ENCODE data around the gene LRIT3.
A peak's percentile ranks its signal among the peaks of the same experiment; 100 is the strongest.
"Not testable (repeated sequence)": the region's sequence is repeated elsewhere in the genome, so short reads cannot be mapped to it uniquely, and the experiment has no call there.

The LRIT3 gene

DNA sequence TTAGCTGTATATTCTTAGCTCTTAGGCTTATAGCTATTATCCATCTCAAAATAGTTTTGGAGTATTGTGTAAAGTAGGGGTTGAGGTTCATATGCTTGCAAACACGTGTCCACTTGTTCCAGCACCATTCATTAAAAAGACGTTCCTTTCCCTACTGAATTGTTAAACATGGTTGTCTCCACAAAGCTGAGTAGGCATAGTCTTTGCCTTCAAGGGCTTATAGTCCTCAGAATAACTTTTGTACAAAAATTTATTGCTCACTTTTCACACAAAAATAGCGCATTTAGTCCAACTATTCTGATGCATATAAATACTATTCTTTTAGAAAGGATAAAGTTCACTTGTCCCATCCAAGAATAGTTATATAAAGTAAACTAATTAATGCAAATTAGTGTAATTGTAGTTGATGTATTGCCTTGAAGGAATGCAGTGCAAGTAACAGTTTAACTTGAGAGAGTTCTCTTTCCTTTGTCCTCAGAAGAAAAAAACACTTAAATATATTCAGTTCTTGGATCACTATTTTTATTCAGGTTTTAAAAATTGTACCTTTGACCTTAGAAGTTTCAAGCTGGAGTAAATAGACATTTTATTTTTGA, 14.1 kb downstream of the LRIT3 start:
- TF ChIP-seq JUND (IDR thresholded peaks at IDR 0.05; ENCODE audit: low read depth) = no peak
- DNase-seq (ENCODE audit: low read depth in 1 of 2, low spot score in 1 of 2) = no peak
- in situ Hi-C loops (cut with HindIII; ENCODE audit: low pct_unique_long_range_greater_than_20kb, low sequenced_read_pairs) = no loop called here

DNA sequence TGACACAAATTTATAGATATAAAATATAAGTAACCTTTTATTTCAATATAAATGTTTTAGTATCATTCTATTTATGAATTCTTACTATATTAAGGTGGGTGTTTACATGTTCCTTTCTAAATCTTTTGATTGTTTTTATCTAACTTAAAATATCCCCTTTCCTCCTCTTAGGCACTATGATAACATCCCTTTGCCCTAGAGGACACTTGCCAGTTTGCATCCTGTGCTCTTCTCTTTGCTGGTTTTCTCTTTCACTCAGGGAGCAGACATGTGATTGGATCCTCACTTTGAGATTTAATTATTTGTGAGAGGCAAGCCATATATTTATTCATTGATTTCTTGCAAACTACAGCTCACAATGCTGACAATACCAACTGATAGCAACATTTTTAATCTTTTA, 16.2 kb downstream of the LRIT3 start:
- in situ Hi-C loops (cut with HindIII; ENCODE audit: low pct_unique_long_range_greater_than_20kb, low sequenced_read_pairs) = no loop called here
- no peak for TF ChIP-seq JUND (IDR thresholded peaks at IDR 0.05; ENCODE audit: low read depth)
- DNase-seq (ENCODE audit: low read depth in 1 of 2, low spot score in 1 of 2) = no peak

GRCh38 chr4:109870061-109870460, 22.2 kb downstream of the LRIT3 start:
- no peak for DNase-seq (ENCODE audit: low read depth in 1 of 2, low spot score in 1 of 2)
- in situ Hi-C loops (cut with HindIII; ENCODE audit: low pct_unique_long_range_greater_than_20kb, low sequenced_read_pairs) = no loop called here

GRCh38 chr4:109872065-109872464, 24.2 kb downstream of the LRIT3 start:
- TF ChIP-seq JUND (IDR thresholded peaks at IDR 0.05; ENCODE audit: low read depth) = no peak
- no peak for DNase-seq (ENCODE audit: low read depth in 1 of 2, low spot score in 1 of 2)
- in situ Hi-C loops (cut with HindIII; ENCODE audit: low pct_unique_long_range_greater_than_20kb, low sequenced_read_pairs) = no loop called here

More at GRCh38 chr4:109870061-109870460, 22.2 kb downstream of the LRIT3 start:
- no peak for TF ChIP-seq JUND (IDR thresholded peaks at IDR 0.05; ENCODE audit: low read depth)

- in situ Hi-C loops (cut with HindIII; ENCODE audit: low pct_unique_long_range_greater_than_20kb, low sequenced_read_pairs) = no loop called here
- no peak for TF ChIP-seq JUND (IDR thresholded peaks at IDR 0.05; ENCODE audit: low read depth)
- DNase-seq (ENCODE audit: low read depth in 1 of 2, low spot score in 1 of 2) = no peak
These were observed 25.2 kb downstream of the LRIT3 start for GRCh38 chr4:109872950-109873656.

DNA sequence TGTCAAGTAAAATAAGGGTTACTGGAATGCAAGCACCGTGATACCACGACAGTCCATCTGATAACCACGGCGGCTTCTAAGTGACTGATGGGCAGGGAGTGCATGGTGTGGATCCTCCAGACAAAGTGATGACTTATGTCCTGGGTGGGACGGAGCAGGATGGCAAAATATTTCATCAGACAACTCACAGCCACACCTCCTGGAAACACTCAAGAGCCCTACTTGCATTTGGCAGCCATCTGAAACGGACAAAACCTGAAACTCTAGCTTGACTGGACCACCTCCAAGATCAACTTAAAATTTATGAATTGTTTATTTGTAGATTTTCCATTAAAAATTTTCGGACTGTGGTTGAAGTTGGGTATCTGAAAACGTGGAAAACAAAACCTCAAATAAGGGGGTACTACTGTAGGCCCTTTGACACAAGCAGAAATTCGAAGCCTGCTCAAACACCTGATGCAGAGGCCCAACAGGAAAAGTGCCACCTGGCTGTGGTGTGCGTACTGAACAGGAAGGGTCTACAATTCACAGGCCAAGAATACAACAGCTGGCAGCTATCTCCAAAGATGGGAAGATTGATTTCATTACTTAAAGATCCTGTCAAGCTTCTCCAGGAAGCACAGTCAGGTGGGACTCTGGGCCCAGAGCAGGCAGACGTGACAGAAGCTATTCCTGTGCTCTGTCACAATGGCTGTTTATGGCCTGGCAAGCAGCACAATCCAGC, 26.0 kb downstream of the LRIT3 start:
- no peak for TF ChIP-seq JUND (IDR thresholded peaks at IDR 0.05; ENCODE audit: low read depth)
- DNase-seq (ENCODE audit: low read depth in 1 of 2, low spot score in 1 of 2) = peak in 1 of 2 experiments; percentile 44
- in situ Hi-C loops (cut with HindIII; ENCODE audit: low pct_unique_long_range_greater_than_20kb, low sequenced_read_pairs) = no loop called here

GRCh38 chr4:109875106-109875505, 27.2 kb downstream of the LRIT3 start:
- no peak for DNase-seq (ENCODE audit: low read depth in 1 of 2, low spot score in 1 of 2)
- in situ Hi-C loops (cut with HindIII; ENCODE audit: low pct_unique_long_range_greater_than_20kb, low sequenced_read_pairs) = no loop called here
- no peak for TF ChIP-seq JUND (IDR thresholded peaks at IDR 0.05; ENCODE audit: low read depth)

- in situ Hi-C loops (cut with HindIII; ENCODE audit: low pct_unique_long_range_greater_than_20kb, low sequenced_read_pairs) = not testable (repeated sequence)
These were observed 27.6 kb downstream of the LRIT3 start for GRCh38 chr4:109875553-109875952.

GRCh38 chr4:109876634-109877265, 28.8 kb downstream of the LRIT3 start:
- DNase-seq (ENCODE audit: low read depth in 1 of 2, low spot score in 1 of 2) = no peak
- in situ Hi-C loops (cut with HindIII; ENCODE audit: low pct_unique_long_range_greater_than_20kb, low sequenced_read_pairs) = no loop called here
- TF ChIP-seq JUND (IDR thresholded peaks at IDR 0.05; ENCODE audit: low read depth) = no peak

More at GRCh38 chr4:109875553-109875952, 27.6 kb downstream of the LRIT3 start:
- DNase-seq (ENCODE audit: low read depth in 1 of 2, low spot score in 1 of 2) = not testable (repeated sequence)

- in situ Hi-C loops (cut with HindIII; ENCODE audit: low pct_unique_long_range_greater_than_20kb, low sequenced_read_pairs) = no loop called here
- TF ChIP-seq JUND (IDR thresholded peaks at IDR 0.05; ENCODE audit: low read depth) = no peak
- DNase-seq (ENCODE audit: low read depth in 1 of 2, low spot score in 1 of 2) = no peak
These were observed 29.5 kb downstream of the LRIT3 start for GRCh38 chr4:109877400-109877799.

DNA sequence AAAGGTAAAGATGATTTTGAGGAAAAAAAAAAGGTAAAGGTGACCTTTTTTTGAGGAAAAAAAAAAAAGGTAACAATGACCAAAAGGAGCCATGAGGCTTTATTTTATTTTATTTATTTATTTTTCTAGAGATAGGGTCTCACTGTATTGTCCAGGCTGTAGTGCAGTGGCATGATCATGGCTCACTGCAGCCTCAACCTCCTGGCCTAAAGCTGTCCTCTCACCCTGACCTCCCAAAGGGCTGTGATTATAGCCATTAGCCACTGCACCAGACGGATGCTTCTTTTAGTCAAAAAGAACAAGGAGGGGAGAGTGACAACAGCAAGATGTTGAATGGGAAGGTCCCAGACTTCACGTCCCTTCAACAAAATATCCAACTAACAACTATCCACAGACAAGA, 30.4 kb downstream of the LRIT3 start:
- no peak for TF ChIP-seq JUND (IDR thresholded peaks at IDR 0.05; ENCODE audit: low read depth)
- DNase-seq (ENCODE audit: low read depth in 1 of 2, low spot score in 1 of 2) = no peak
- in situ Hi-C loops (cut with HindIII; ENCODE audit: low pct_unique_long_range_greater_than_20kb, low sequenced_read_pairs) = no loop called here

DNA sequence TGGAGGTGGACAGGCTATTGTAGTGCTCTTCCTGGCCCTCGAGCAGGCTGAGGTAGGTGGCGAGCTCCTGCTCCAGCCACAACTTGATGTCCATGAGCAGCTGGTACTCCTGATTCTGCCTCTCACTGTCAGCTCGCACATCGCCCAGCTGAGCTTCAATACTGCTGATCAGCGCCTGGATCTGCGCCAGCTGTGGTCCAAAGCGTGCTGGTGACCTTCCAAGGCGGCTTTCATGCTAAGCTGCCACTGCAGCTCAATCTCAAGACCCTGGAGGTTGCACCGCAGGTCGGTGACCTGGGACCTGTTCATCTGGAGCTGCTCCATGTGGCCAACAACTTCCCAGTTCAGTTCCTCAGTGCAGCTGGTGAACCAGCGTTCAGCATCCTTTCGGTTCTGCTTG, 31.2 kb downstream of the LRIT3 start:
- DNase-seq (ENCODE audit: low read depth in 1 of 2, low spot score in 1 of 2) = no peak
- in situ Hi-C loops (cut with HindIII; ENCODE audit: low pct_unique_long_range_greater_than_20kb, low sequenced_read_pairs) = no loop called here
- no peak for TF ChIP-seq JUND (IDR thresholded peaks at IDR 0.05; ENCODE audit: low read depth)

Data from T47D (cell line).